Measurements from ENCODE around the gene CERK.
"Not testable (repeated sequence)": the region's sequence is repeated elsewhere in the genome, so short reads cannot be mapped to it uniquely, and the experiment has no call there.

The CERK gene

GRCh38 chr22:46737976-46738646 lies at the start of gene CERK:
Gene CERK, minus strand, starts transcription at chr22:46738252. Its CDS starts 104 bp downstream, at chr22:46738148.
- H3K9me3 Mint-ChIP-seq = peaks cover 3% of the 10 kb centered on the region
- H3K36me3 Mint-ChIP-seq (ENCODE audit: low read depth) = peaks cover 30% of the 10 kb centered on the region
- peak within 1 kb of the TSS; percentile 96 for H3K4me3 Mint-ChIP-seq
- peak within 1 kb of the TSS; percentile 96 for H3K27ac Mint-ChIP-seq
- H3K4me1 Mint-ChIP-seq (ENCODE audit: low read depth) = peaks cover 47% of the 10 kb centered on the region
- DNase-seq = peak; percentile 80
- no peaks in the 10 kb centered on the region for H3K27me3 Mint-ChIP-seq

DNA sequence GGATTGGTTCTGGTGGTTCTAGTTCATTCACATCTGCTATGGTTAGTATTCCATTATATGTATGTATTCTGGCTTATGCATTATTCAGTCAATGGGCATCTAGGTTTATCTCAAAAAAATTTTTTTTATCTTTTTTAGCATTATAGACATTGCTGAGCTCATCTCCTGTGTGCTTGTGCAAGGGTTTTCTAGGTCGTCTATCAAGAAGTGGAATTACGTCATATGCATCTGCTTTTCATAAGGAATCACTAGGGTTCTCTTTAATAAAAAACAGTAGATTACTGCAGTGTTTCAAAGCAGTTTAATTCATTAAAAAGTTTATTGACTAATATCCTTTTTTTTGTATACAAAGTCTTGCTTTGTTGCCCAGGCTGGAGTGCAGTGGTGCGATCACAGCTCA lies 45.7 kb upstream of the CERK start:
- peaks cover 32% of the 10 kb centered on the region for H3K36me3 Mint-ChIP-seq (ENCODE audit: low read depth)
- no peaks in the 10 kb centered on the region for H3K9me3 Mint-ChIP-seq
- H3K27ac Mint-ChIP-seq = no peak overlapping the region
- H3K27me3 Mint-ChIP-seq = no peaks in the 10 kb centered on the region
- DNase-seq = no peak
- peaks cover 45% of the 10 kb centered on the region for H3K4me1 Mint-ChIP-seq (ENCODE audit: low read depth)
- H3K4me3 Mint-ChIP-seq = no peak overlapping the region

- not testable (repeated sequence) for DNase-seq, H3K4me3 Mint-ChIP-seq, H3K27me3 Mint-ChIP-seq, H3K27ac Mint-ChIP-seq, H3K9me3 Mint-ChIP-seq
- Mint-ChIP-seq H3K4me1 (ENCODE audit: low read depth) (peaks cover 45% of the 10 kb centered on the region), H3K36me3 (ENCODE audit: low read depth) (peaks cover 32% of the 10 kb centered on the region)
These were observed 44.1 kb upstream of the CERK start for GRCh38 chr22:46782200-46782599.

- Mint-ChIP-seq H3K9me3 (no peaks in the 10 kb centered on the region), H3K36me3 (ENCODE audit: low read depth) (peaks cover 27% of the 10 kb centered on the region), H3K27ac (peak overlapping the region; percentile 56), H3K4me1 (ENCODE audit: low read depth) (peaks cover 50% of the 10 kb centered on the region), H3K27me3 (no peaks in the 10 kb centered on the region), H3K4me3 (no peak overlapping the region)
- DNase-seq = no peak
These were observed 43.2 kb upstream of the CERK start for GRCh38 chr22:46781291-46781690.

- no peak for DNase-seq
- no peaks in the 10 kb centered on the region for H3K9me3 Mint-ChIP-seq
- H3K4me1 Mint-ChIP-seq (ENCODE audit: low read depth) = peaks cover 55% of the 10 kb centered on the region
- no peak overlapping the region for H3K4me3 Mint-ChIP-seq
- peaks cover 27% of the 10 kb centered on the region for H3K36me3 Mint-ChIP-seq (ENCODE audit: low read depth)
- no peaks in the 10 kb centered on the region for H3K27me3 Mint-ChIP-seq
- peak overlapping the region; percentile 59 for H3K27ac Mint-ChIP-seq
These were observed 42.4 kb upstream of the CERK start for GRCh38 chr22:46780453-46780852.

DNA sequence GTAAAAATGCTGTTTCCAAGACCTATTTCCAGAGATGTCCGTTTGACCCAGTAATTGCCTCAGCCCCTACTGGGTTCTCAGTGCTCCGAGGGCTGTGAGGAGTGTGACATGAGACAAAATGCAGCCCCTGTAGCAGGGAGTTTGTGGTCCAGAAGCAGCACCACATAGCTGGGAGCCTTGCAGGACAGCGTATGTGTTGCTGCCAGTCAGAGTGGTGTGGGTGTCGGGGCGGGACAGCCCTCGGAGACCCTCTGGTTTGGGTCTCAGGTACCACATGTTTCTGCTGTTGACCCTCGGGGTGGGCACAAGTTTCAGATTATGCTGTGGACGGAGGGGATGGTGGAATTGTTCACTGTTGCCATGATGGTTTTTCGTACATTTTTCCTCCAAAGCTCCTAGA lies 41.6 kb upstream of the CERK start:
- Mint-ChIP-seq H3K4me3 (no peak overlapping the region), H3K9me3 (no peaks in the 10 kb centered on the region), H3K27me3 (no peaks in the 10 kb centered on the region), H3K4me1 (ENCODE audit: low read depth) (peaks cover 57% of the 10 kb centered on the region), H3K27ac (peak overlapping the region; percentile 3), H3K36me3 (ENCODE audit: low read depth) (peaks cover 27% of the 10 kb centered on the region)
- no peak for DNase-seq

- no peak for DNase-seq
- Mint-ChIP-seq H3K36me3 (ENCODE audit: low read depth) (peaks cover 27% of the 10 kb centered on the region), H3K4me3 (no peak overlapping the region), H3K9me3 (no peaks in the 10 kb centered on the region), H3K4me1 (ENCODE audit: low read depth) (peaks cover 63% of the 10 kb centered on the region), H3K27me3 (no peaks in the 10 kb centered on the region), H3K27ac (peak overlapping the region; percentile 3)
These were observed 41.0 kb upstream of the CERK start for GRCh38 chr22:46779023-46779422.

- H3K4me3 Mint-ChIP-seq = peak overlapping the region; percentile 50
- peak overlapping the region; percentile 90 for H3K27ac Mint-ChIP-seq
- no peaks in the 10 kb centered on the region for H3K9me3 Mint-ChIP-seq
- H3K27me3 Mint-ChIP-seq = no peaks in the 10 kb centered on the region
- DNase-seq = peak; percentile 71
- peaks cover 28% of the 10 kb centered on the region for H3K36me3 Mint-ChIP-seq (ENCODE audit: low read depth)
- H3K4me1 Mint-ChIP-seq (ENCODE audit: low read depth) = peaks cover 76% of the 10 kb centered on the region
These were observed 39.5 kb upstream of the CERK start for GRCh38 chr22:46777609-46777970.

DNA sequence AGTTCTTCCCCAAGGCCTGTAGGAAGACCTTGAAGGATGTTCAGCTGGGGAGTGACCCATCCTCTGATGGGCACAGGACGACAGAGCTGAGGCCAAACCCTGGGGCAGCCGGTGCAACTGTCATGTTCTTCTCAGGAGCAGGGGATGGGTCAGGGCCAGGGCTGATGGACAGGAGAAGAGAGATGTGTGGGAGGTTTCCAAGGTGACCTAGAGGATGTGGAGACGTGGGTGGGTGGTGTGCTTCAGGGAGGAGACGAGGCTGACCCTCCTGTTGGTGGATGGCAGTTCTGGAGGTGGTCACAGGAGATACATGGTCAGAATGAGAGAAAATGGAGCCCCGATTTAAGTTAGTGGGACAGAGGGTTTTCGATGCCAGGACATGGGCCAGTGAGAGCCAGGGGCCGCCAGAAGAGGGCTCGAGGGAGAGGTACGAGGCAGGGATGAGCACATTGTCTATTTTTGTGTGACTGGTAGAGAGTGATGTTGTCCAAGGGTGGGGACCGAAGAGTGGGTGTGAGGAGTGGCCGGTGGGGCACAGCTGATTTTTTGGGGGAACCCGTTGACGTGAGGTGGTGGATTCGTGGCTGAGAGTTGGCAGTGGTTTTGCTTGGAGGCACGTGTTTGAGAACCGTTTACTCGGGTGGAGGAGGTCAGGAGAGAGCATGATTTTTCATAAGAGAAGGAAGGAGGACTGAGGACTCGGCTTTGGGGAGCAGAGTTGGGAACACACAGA lies 39.0 kb upstream of the CERK start:
- H3K4me3 Mint-ChIP-seq = peak overlapping the region; percentile 50
- no peaks in the 10 kb centered on the region for H3K9me3 Mint-ChIP-seq
- H3K4me1 Mint-ChIP-seq (ENCODE audit: low read depth) = peaks cover 73% of the 10 kb centered on the region
- H3K27me3 Mint-ChIP-seq = no peaks in the 10 kb centered on the region
- DNase-seq = no peak
- peaks cover 25% of the 10 kb centered on the region for H3K36me3 Mint-ChIP-seq (ENCODE audit: low read depth)
- H3K27ac Mint-ChIP-seq = peak overlapping the region; percentile 90

DNA sequence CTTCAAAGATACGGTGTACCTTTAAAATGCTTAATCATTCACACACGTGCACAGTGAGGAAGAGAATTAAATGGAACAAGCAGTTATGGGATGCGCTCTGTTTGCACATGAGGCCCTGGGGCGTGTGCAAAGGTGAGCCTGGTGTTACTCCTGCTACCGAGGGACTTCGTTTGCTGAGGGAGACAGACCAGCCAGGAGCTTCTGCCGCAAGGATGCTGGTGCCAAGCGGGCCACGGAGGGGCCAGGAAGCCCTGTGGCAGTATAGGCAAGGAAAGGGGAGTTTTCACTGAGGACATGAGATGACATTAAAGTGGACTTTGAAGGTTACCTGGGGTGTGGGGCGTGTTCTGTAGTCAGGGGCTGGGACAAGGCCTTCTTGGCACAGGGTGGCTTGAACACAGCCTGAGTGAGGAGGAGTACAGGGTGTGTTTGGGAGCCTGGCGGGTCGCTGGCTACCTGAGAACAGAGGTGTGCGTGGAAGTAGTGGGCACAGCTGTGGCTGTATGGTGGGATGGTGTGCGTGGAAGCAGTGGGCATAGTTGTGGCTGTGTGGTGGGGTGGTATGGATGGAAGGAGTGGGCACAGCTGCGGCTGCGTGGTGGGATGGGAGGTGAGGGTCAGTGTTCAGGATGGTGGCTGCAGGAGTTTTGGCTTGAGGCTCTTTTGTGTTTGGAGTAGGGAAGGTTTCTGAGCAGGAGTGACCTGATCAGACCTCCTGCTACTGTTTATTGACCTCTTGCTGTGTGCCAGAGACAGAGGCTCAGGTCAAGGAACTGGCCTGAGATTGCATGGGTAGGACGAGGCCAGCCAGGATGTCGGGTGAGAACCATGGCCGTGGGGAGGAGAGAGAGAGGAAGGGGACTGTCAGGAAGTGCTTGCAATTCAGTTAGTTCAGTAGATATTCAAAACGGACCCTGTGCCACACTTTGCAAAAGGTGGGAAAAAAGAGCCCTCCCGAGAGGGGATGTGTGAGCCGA lies 38.1 kb upstream of the CERK start:
- Mint-ChIP-seq H3K4me1 (ENCODE audit: low read depth) (peaks cover 72% of the 10 kb centered on the region), H3K4me3 (peak overlapping the region; percentile 76), H3K27me3 (no peaks in the 10 kb centered on the region), H3K27ac (peak overlapping the region; percentile 90), H3K9me3 (no peaks in the 10 kb centered on the region), H3K36me3 (ENCODE audit: low read depth) (peaks cover 25% of the 10 kb centered on the region)
- DNase-seq = no peak

DNA sequence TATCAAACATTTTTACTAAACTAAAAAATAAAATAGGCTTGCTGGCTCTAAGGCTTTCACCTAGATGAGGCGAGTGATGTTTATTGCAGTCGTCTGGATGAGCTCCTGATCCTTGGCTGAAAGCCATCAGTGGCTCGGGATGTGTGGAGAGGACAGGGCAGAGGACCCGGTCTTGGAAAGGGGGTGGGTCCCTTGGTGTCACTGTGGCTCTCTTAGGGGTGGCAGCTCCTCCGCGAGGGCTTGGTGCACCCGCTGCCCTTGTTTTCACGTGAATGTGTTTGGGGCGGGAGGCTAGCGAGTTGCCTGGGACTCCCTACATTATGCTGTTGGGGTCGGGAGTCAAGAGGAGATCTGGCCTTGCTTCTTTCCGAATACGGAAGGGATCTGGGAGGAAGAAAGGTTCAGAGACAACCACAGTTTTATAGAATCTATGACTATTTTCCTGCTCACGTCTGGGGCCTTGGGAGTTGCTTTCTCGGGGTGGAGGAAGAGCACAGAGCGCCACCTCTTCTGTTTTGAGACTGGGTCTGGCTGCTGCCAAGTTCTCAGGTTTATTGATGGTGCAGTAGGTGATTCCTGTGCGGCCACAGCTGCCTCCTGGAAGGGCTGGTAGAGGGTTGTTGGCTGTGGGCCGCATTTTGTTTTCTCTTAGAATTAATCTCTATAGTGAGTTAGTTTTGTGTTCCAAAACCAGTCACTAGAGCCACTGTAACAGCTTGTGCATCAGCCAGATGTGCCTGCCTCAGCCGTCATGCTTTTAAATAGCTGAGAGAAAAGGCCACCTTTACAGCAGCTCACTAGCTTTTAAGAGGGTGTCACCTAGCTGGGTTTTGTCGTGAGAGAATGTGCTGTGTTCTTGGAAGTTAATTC lies 37.2 kb upstream of the CERK start:
- Mint-ChIP-seq H3K4me3 (peak overlapping the region; percentile 76), H3K9me3 (no peaks in the 10 kb centered on the region), H3K4me1 (ENCODE audit: low read depth) (peaks cover 80% of the 10 kb centered on the region), H3K27ac (peak overlapping the region; percentile 90), H3K36me3 (ENCODE audit: low read depth) (peaks cover 27% of the 10 kb centered on the region), H3K27me3 (no peaks in the 10 kb centered on the region)
- DNase-seq = no peak

DNA sequence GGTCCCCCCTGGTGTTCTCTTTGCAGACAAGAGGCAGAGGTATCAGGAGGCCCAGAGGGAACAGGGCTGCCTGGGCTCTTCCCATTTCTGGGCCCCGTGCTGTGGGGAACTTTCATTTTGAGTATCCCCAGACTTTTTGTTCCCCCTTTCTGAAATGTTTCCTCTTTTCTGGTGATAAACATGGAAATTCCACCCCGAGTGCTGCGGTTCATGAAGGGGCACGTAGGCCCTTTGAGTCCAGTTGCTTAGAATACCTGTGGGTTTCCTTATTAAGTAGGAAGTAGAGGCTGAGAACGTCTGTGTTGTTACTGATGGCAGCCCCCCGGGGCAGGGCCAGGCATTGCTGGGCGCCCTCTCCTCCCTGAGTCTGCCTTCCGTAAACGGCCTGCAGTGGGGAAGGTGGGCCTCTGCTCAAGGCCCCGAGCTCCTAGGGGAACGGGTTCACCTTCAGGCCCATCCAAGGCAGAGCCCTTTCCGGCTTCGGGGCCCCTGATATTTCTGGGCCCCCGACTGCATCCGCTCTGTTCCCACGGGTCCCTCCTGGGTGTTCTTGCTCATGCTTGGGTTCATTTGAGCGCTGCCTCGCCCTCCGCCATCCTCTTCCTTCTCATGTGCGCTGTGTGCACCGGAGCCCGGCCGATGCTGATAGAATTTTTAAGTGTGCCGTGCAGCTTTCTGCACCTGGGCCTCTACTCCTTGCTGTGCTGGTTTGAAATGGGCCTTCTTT lies 36.4 kb upstream of the CERK start:
- Mint-ChIP-seq H3K27ac (peak overlapping the region; percentile 90), H3K4me3 (peak overlapping the region; percentile 76), H3K4me1 (ENCODE audit: low read depth) (peaks cover 80% of the 10 kb centered on the region), H3K9me3 (no peaks in the 10 kb centered on the region), H3K27me3 (no peaks in the 10 kb centered on the region), H3K36me3 (ENCODE audit: low read depth) (peaks cover 28% of the 10 kb centered on the region)
- peak; percentile 60 for DNase-seq

- Mint-ChIP-seq H3K9me3 (no peaks in the 10 kb centered on the region), H3K4me3 (peak overlapping the region; percentile 76), H3K27me3 (no peaks in the 10 kb centered on the region), H3K4me1 (ENCODE audit: low read depth) (peaks cover 84% of the 10 kb centered on the region), H3K36me3 (ENCODE audit: low read depth) (peaks cover 28% of the 10 kb centered on the region), H3K27ac (peak overlapping the region; percentile 90)
- DNase-seq = no peak
These were observed 35.0 kb upstream of the CERK start for GRCh38 chr22:46773076-46773475.
